ENCODE measurements around the gene AQP12B.
"Not testable (repeated sequence)": the region's sequence is repeated elsewhere in the genome, so short reads cannot be mapped to it uniquely, and the experiment has no call there.

DNA sequence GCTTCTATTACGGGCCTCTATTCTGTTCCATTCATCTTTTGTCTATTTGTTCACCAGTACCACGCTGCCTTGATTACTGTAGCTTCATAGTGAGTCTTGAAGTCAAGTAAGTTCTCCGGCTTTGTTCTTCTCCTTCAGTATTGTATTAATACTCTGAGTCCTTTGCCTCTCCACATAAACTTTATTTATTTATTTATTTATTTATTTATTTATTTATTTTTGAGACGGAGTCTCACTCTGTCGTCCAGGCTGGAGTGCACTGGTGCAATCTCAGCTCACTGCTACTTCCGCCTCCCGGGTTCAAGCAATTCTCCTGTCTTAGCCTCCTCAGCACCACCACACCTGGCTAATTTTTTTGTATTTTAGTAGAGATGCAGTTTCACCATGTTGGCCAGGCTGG, 22.8 kb downstream of the AQP12B start:
- TF ChIP-seq, protein P1, sequence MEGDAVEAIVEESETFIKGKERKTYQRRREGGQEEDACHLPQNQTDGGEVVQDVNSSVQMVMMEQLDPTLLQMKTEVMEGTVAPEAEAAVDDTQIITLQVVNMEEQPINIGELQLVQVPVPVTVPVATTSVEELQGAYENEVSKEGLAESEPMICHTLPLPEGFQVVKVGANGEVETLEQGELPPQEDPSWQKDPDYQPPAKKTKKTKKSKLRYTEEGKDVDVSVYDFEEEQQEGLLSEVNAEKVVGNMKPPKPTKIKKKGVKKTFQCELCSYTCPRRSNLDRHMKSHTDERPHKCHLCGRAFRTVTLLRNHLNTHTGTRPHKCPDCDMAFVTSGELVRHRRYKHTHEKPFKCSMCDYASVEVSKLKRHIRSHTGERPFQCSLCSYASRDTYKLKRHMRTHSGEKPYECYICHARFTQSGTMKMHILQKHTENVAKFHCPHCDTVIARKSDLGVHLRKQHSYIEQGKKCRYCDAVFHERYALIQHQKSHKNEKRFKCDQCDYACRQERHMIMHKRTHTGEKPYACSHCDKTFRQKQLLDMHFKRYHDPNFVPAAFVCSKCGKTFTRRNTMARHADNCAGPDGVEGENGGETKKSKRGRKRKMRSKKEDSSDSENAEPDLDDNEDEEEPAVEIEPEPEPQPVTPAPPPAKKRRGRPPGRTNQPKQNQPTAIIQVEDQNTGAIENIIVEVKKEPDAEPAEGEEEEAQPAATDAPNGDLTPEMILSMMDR (IDR thresholded peaks at IDR 0.05; ENCODE audit: low read length) = not testable (repeated sequence)
- not testable (repeated sequence) for TF ChIP-seq EZH2 (optimal IDR thresholded peaks at IDR 0.05; ENCODE audit: low read depth, low read length); EZH2phosphoT487 (IDR thresholded peaks at IDR 0.05; ENCODE audit: low read length)

Measured in MM.1S (cell line).